HG03460 (cell line): Measurements from ENCODE around the gene FKBP1A.
"Not testable (repeated sequence)": the region's sequence is repeated elsewhere in the genome, so short reads cannot be mapped to it uniquely, and the experiment has no call there.

ENCODE experiments used
- ATAC-seq: cut with Tn5 transposase; IDR thresholded peaks from one replicate; pipeline ENCODE4 v1.9.1; 2021; ENCODE audit not compliant: unreplicated experiment

Gene FKBP1A

DNA sequence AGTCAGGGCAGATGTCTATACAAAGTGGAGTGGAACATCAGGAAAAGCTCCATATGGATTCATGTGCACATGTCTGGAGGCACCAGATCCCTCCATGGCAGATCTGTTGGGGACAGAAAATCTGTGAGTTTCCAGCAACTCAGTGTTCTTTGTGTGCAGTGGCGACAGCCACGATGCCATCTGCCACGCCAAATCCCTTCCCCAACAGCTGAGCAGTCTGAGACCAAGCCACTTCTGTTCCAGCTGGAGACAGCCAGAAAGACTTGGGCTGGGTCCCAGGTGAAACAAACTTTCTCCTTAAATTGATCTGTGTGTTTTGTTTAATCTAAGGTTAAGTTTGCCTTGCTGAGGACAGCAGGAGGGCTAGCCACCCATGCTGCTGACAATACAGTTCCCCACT lies 22.9 kb downstream of the FKBP1A start:
- no peak for ATAC-seq

DNA sequence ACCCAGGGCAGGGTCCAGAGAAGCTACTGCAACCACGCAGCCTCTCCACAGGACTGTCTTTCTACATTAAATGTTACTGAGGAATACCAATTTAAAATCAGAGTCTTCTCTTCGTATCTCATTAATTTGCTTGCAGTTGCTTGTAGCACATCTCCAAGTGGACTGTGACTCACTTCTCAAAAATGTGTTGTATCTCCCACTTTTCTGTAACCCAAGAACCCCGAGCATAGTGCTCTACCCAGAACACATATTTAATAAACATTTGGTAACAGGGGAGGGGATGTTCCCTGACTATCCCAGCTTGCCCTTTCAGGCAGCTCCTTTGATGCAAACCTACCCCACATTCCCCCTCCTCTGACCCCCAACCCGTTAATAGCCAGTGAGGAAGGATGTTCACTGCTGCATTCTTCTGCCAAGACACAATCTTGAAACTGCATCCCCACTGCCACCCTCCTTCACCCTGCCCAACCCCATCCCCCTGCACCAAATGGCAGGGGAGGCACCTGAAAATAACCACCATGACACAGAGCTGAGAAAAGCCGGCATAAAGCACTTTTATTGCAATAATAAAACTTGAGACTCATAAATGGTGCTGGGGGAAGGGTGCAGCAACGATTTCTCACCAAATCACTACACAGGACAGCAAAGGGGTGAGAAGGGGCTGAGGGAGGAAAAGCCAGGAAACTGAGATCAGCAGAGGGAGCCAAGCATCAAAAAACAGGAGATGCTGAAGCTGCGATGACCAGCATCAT lies 24.2 kb downstream of the FKBP1A start:
- ATAC-seq: no peak

DNA sequence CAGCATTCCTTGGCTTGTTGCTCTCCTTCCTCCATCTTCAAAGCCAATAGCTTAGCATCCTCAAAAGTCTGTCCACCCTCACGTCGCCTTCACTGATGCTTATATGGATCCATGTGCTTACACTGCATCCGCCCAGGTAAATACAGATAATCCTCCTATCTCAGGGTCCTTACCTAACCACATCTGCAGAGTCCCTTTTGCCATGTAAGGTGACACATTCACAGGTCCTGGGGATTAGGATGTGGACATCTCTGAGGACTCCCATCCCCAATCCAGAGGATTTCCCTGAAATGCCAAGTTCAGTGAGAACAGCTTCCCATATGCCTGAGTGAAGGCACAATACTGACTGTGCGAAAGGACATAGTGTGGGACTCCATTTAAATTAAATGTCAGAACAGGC lies 25.4 kb downstream of the FKBP1A start:
- no peak for ATAC-seq

DNA sequence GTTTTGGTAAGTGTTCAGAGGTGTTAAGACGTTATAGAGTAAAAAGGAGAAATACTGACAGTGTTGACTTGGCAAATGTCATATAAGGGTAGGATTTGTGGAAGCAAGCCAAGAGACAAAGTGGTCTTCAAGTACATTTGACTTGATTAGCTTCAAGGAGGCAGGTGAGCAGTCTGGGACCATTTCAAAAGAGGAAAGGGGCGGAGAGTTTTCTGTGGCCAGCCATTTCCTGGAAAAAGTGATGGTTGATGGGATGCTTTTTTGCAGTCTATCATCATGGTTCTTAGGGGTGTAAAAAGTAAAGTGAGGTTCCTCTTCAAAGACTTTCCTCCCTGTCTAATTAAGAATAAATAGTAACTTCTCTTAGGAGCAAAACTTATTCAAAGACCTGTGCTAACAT lies 28.7 kb downstream of the FKBP1A start:
- no peak for ATAC-seq

DNA sequence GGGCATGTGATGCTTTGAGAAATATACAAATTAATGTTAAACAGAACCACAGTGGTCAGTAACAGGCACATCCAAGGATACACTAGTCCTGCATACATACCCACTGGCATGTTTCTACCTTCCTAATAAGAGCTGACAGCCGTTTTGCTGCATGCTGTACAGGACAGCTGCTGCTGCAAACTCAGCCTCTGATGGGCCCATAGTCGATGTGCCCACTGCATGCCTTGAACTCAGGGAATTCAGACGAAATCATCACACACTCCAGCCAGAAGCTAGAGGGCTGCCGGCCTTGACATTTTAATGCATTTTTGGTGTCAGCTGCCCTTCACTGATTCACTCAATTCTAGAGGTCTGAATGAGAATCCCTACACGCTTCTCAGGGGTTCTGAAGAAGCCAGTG lies 29.3 kb downstream of the FKBP1A start:
- no peak for ATAC-seq

DNA sequence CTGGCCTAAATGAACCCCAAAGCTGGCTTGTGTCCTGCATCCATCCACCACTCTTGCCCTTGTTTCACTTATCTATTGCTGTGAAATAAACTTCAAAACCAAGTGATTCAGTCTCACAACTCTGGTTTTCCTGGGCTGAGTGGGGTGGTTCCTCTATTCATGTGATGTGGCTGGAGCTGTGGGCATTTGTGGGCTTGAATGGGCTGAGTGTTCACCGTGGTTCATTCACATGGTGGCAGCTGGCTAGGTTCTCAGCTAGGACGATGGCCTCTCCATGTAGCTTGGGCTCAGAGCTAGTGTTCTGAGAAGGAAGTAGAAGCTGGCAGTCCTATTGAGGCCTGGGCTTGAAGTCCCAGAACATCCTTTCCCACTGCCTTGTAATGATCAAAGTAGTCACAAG lies 30.4 kb downstream of the FKBP1A start:
- no peak for ATAC-seq

- ATAC-seq: no peak
Measured at GRCh38 chr20:1360094-1360846, 32.6 kb downstream of the FKBP1A start.

DNA sequence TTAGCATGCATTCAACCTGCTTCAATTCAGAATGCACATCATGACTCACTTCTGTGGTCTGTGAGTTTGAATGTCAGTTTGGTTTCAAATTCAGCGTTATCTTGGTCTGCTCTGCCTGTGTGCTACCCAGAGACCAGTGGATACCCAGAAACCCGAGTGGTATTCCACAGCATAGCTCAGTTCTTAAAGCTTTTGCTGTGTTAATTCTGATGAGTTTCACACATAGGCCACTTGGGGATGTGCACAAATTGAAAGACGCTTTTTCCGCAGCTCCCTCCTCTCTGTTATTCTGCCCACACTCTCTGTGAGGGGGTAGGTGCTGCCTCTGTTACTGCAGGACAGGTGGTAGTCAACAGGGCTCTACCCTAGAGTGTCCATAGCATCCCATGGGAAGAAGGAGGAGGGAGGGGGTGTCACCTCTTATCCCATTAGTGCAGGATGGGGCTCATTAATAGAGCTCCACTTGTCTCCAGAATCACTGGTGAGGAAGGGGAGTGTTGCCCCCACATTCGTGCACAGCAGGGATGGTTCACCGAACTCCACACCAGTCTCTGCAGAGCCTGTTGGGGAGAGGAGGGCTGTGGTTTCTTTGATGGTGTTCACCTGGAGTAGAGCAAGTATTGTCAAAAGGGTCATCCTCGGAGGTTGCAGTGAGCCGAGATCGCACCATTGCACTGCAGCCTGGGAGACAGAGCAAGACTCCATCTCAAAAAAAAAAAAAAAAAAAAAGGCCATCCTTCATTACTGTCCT lies 34.8 kb downstream of the FKBP1A start:
- ATAC-seq: no peak

- no peak for ATAC-seq
Measured at GRCh38 chr20:1353956-1354355, 38.9 kb downstream of the FKBP1A start.

DNA sequence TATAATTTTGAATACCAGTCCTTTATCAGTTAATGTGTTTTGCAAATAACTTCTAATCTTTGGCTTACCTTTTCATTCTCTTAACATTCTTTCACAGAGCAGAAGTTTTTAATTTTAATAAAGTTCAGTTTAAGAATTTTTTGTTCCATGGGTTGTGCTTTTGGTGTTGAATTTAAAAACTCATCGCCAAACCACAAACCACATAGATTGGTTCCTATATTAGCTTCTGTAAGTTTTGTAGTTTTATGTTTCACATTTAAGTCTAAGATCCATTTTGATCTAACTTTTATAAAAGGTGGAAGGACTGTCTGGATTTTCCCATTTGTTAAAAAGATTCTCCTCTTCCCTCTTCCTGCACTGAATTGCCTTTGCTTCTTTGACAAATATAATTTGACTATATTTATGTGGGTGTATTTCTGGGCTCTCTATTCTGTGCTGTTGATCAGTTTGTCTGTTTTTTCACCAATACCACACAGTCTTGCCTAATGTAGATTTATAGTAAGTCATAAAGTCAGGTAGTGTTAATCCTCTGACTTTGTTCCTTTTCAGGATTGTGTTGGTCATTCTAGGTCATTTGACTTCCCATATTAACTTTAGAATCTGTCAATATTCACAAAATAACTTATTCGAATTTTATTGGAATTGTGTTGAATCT lies 46.4 kb downstream of the FKBP1A start:
- no peak for ATAC-seq

GRCh38 chr20:1345756-1346093 lies 47.1 kb downstream of the FKBP1A start:
- no peak for ATAC-seq

GRCh38 chr20:1345030-1345755 lies 47.7 kb downstream of the FKBP1A start:
- ATAC-seq: no peak

DNA sequence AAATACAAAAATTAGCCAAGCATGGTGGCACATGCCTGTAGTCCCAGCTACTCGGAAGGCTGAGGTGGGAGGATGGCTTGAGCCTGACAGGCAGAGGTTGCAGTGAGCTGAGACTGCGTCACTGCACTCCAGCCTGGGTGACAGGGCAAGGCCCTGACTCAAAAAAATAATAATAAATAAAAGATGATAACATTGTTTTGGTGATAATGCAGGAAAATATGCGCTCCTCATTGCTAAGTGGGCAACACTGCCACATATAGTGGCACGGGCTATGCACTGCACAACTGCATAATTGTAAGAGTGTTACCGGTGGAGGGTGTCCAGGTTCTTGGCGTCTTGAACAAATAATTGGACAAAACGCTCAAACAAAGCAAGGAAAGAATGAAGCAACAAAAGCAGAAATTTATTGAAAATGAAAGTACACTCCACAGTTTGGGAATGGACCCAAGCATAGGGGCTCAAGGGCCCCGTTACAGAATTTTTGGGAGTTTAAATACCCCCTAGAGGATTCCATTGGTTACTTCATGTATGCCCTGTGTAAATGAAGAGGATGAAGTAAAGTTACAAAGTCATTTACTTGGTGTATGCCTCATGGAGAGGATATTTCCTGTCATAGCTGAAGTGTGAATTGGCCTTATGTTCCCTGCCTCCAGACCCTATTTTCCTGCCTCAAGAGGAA lies 49.3 kb downstream of the FKBP1A start:
- not testable (repeated sequence) for ATAC-seq

GRCh38 chr20:1341561-1342265 lies 51.1 kb downstream of the FKBP1A start:
- ATAC-seq: no peak

- ATAC-seq: no peak
Measured at GRCh38 chr20:1338801-1339200, 54.1 kb downstream of the FKBP1A start.

- ATAC-seq: no peak
Measured at GRCh38 chr20:1338096-1338495, 54.8 kb downstream of the FKBP1A start.

DNA sequence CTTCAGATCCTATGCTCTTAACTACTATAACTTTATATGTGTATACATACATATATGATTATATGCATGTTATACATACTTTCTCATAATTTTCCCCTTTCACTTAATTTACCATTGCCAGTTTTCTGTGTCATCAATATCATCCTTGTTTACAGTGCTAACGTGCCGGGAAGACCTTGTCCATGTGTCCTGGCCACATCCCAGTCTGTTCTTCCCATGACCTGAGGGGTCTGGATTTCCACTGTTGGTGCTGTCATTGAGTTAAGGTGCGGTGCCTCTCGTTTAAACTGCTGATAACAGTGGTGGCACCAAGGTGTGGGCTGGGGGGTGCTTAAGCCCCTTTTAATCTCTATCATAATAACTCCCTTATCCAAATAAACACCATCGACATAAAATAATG lies 55.4 kb downstream of the FKBP1A start:
- ATAC-seq: no peak

DNA sequence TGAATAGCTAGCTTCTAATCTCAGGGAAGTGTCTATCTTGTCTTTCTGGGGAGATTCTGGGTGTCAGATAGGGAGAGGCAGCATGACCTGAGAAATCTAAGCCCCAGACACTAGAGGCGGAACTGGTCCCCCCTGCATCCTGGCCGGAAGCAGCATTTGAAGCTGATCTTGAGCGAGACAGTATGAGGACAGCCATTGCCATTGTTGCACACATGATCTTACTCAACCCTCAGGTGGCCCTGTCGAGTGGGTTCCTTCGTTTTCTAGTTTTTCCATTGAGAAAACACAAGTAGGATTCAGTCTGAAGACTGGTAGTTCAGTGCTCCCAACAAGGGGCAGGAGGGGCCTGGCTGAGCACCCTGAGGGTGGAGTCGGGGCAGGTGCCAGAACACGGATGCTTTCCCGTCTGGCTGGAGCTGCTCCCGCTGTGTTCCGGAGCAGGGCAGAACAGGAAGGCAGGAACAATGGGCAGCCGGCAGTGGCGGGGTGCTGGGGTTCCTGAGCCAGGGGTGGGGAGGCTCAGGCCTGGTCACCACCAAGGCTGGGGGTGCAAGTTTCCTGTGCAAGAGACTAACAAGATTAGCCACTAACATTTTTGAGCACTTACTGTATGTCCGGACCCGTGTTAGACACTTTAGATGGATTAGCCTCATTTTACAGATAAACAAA lies 56.0 kb downstream of the FKBP1A start:
- ATAC-seq: no peak
